GM12874 (cell line): ENCODE results near the gene MDGA2.

Source experiments
- CTCF ChIP-seq: IDR thresholded peaks from 2 replicates; pipeline ENCODE4 v1.5.1; 2011; ENCODE audit warnings: low read depth, mild to moderate bottlenecking, control low read depth, low read length, moderate library complexity; ENCODE audit not compliant: insufficient read depth

Gene MDGA2

GRCh38 chr14:47149326-47149725 is 526.1 kb downstream of the MDGA2 start:
- TF ChIP-seq CTCF, result no peak

GRCh38 chr14:47148686-47149085 is 526.7 kb downstream of the MDGA2 start:
- TF ChIP-seq CTCF, result no peak

- TF ChIP-seq CTCF, result no peak
These were observed 554.8 kb downstream of the MDGA2 start for GRCh38 chr14:47120645-47121044.

- no peak for TF ChIP-seq CTCF
These were observed 571.6 kb downstream of the MDGA2 start for GRCh38 chr14:47103771-47104170.

- TF ChIP-seq CTCF, result no peak
These were observed 572.9 kb downstream of the MDGA2 start for GRCh38 chr14:47102472-47102871.

- no peak for TF ChIP-seq CTCF
These were observed 589.7 kb downstream of the MDGA2 start for GRCh38 chr14:47085678-47086077.

- TF ChIP-seq CTCF, result no peak
These were observed 610.1 kb downstream of the MDGA2 start for GRCh38 chr14:47065326-47065725.

- TF ChIP-seq CTCF, result no peak
These were observed 615.4 kb downstream of the MDGA2 start for GRCh38 chr14:47060050-47060449.
